Measurements from ENCODE around the gene UBR3.

- TF ChIP-seq CTCF (conservative IDR thresholded peaks at IDR 0.05) (no peak), EZH2 (IDR thresholded peaks at IDR 0.05; ENCODE audit: low read depth) (no peak)
Observed at GRCh38 chr2:169865492-169865891, 38.2 kb downstream of the UBR3 start.
